ENCODE results near the gene ITPRIP. TPM values are rescaled to one million over a fixed set of nuclear protein-coding genes. Genes with fewer than 3 reads are reported as not detected.

The ITPRIP gene
- polyA plus RNA-seq, 1 donor (not counting 4 experiments of a cell fraction or from before 2014, with no cell fraction given), result 12.1 TPM

GRCh38 chr10:104323085-104323484 is 15.2 kb downstream of the ITPRIP start:
- H3K4me3 ChIP-seq (ENCODE audit: control insufficient read depth in 2 of 3, extremely low read depth in 1 of 3, insufficient read depth in 2 of 3, low read depth in 1 of 3, low read length in 3 of 3), result no peak overlapping the region
- H3K4me2 ChIP-seq (ENCODE audit: control insufficient read depth, extremely low read depth, insufficient read depth, low read depth, low read length), result peak overlapping the region; percentile 43
- H3K9me3 ChIP-seq (ENCODE audit: control insufficient read depth, low read depth, low read length), result no peaks in the 10 kb centered on the region
- peaks cover 72% of the 10 kb centered on the region for H3K4me1 ChIP-seq (ENCODE audit: control insufficient read depth, extremely low read depth, insufficient read depth, low read length)
- DNase-seq (ENCODE audit: low read depth, low spot score) (no peak), FAIRE-seq (no peak)
- peaks cover 3% of the 10 kb centered on the region for H3K9me1 ChIP-seq (ENCODE audit: control insufficient read depth, extremely low read depth, insufficient read depth, low read length)
- peak overlapping the region; percentile 68 for H3K9ac ChIP-seq (ENCODE audit: control insufficient read depth, extremely low read depth, insufficient read depth, low read length)
- H3K27me3 ChIP-seq (ENCODE audit: control insufficient read depth, extremely low read depth, insufficient read depth, low read length), result no peaks in the 10 kb centered on the region
- H4K20me1 ChIP-seq (ENCODE audit: control insufficient read depth, extremely low read depth, insufficient read depth, low read length), result peaks cover 4% of the 10 kb centered on the region
- dilution Hi-C loops (cut with MboI; ENCODE audit: extremely low pct_ligation_motif_present, low sequenced_read_pairs), result no loop called here
- peaks cover 1 to 21% of the 10 kb centered on the region in 2 experiments for H3K36me3 ChIP-seq (ENCODE audit: control insufficient read depth in 2 of 2, extremely low read depth in 1 of 2, insufficient read depth in 2 of 2, low read length in 2 of 2)
- H3K27ac ChIP-seq (ENCODE audit: control insufficient read depth, insufficient read depth, low read length), result peak overlapping the region; percentile 87
- H3K79me2 ChIP-seq (ENCODE audit: control insufficient read depth, insufficient read depth, low read length), result peaks cover 84% of the 10 kb centered on the region
- H2AFZ ChIP-seq (ENCODE audit: control insufficient read depth, low read length), result no peak overlapping the region
- TF ChIP-seq EZH2 (IDR thresholded peaks at IDR 0.05; ENCODE audit: low read length), result no peak
- TF ChIP-seq, protein P1, sequence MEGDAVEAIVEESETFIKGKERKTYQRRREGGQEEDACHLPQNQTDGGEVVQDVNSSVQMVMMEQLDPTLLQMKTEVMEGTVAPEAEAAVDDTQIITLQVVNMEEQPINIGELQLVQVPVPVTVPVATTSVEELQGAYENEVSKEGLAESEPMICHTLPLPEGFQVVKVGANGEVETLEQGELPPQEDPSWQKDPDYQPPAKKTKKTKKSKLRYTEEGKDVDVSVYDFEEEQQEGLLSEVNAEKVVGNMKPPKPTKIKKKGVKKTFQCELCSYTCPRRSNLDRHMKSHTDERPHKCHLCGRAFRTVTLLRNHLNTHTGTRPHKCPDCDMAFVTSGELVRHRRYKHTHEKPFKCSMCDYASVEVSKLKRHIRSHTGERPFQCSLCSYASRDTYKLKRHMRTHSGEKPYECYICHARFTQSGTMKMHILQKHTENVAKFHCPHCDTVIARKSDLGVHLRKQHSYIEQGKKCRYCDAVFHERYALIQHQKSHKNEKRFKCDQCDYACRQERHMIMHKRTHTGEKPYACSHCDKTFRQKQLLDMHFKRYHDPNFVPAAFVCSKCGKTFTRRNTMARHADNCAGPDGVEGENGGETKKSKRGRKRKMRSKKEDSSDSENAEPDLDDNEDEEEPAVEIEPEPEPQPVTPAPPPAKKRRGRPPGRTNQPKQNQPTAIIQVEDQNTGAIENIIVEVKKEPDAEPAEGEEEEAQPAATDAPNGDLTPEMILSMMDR (optimal IDR thresholded peaks at IDR 0.05 in 1 of 3, IDR thresholded peaks at IDR 0.05 in 1 of 3, conservative IDR thresholded peaks at IDR 0.05 in 1 of 3; ENCODE audit: extremely low read depth in 1 of 3, insufficient read depth in 2 of 3, low read length in 3 of 3), result no peak

GRCh38 chr10:104322416-104322782 is 15.9 kb downstream of the ITPRIP start:
- peak overlapping the region in 1 of 3 experiments; percentile 29 for H3K4me3 ChIP-seq (ENCODE audit: control insufficient read depth in 2 of 3, extremely low read depth in 1 of 3, insufficient read depth in 2 of 3, low read depth in 1 of 3, low read length in 3 of 3)
- H3K36me3 ChIP-seq (ENCODE audit: control insufficient read depth in 2 of 2, extremely low read depth in 1 of 2, insufficient read depth in 2 of 2, low read length in 2 of 2), result peaks cover 1 to 21% of the 10 kb centered on the region in 2 experiments
- peaks cover 85% of the 10 kb centered on the region for H3K79me2 ChIP-seq (ENCODE audit: control insufficient read depth, insufficient read depth, low read length)
- no peak for TF ChIP-seq EZH2 (IDR thresholded peaks at IDR 0.05; ENCODE audit: low read length)
- TF ChIP-seq, protein P1 (optimal IDR thresholded peaks at IDR 0.05 in 1 of 3, IDR thresholded peaks at IDR 0.05 in 1 of 3, conservative IDR thresholded peaks at IDR 0.05 in 1 of 3; ENCODE audit: extremely low read depth in 1 of 3, insufficient read depth in 2 of 3, low read length in 3 of 3), result no peak
- H3K9me3 ChIP-seq (ENCODE audit: control insufficient read depth, low read depth, low read length), result no peaks in the 10 kb centered on the region
- peaks cover 3% of the 10 kb centered on the region for H3K9me1 ChIP-seq (ENCODE audit: control insufficient read depth, extremely low read depth, insufficient read depth, low read length)
- H4K20me1 ChIP-seq (ENCODE audit: control insufficient read depth, extremely low read depth, insufficient read depth, low read length), result peaks cover 4% of the 10 kb centered on the region
- no peaks in the 10 kb centered on the region for H3K27me3 ChIP-seq (ENCODE audit: control insufficient read depth, extremely low read depth, insufficient read depth, low read length)
- dilution Hi-C loops (cut with MboI; ENCODE audit: extremely low pct_ligation_motif_present, low sequenced_read_pairs), result no loop called here
- peaks cover 72% of the 10 kb centered on the region for H3K4me1 ChIP-seq (ENCODE audit: control insufficient read depth, extremely low read depth, insufficient read depth, low read length)
- H2AFZ ChIP-seq (ENCODE audit: control insufficient read depth, low read length), result no peak overlapping the region
- H3K4me2 ChIP-seq (ENCODE audit: control insufficient read depth, extremely low read depth, insufficient read depth, low read depth, low read length), result peak overlapping the region; percentile 43
- DNase-seq (ENCODE audit: low read depth, low spot score) (no peak), FAIRE-seq (no peak)
- peak overlapping the region; percentile 68 for H3K9ac ChIP-seq (ENCODE audit: control insufficient read depth, extremely low read depth, insufficient read depth, low read length)
- H3K27ac ChIP-seq (ENCODE audit: control insufficient read depth, insufficient read depth, low read length), result peak overlapping the region; percentile 87
